ENCODE data around the gene ACTL7B. TPM values are rescaled to one million over a fixed set of nuclear protein-coding genes. Genes with fewer than 3 reads are reported as not detected.
"Not testable (repeated sequence)": the region's sequence is repeated elsewhere in the genome, so short reads cannot be mapped to it uniquely, and the experiment has no call there.

The ACTL7B gene
- total and polyA plus RNA-seq, 8 donors = 0.07 TPM; not detected in 7

- Histone ChIP-seq H3K9me3 (no peaks in the 10 kb centered on the region), H3K4me1 (no peaks in the 10 kb centered on the region), H3K27ac (no peak overlapping the region), H3K4me3 (no peak overlapping the region), H3K36me3 (peaks cover 0 to 96% of the 10 kb centered on the region in 2 donors), H3K27me3 (no peaks in the 10 kb centered on the region)
- intact Hi-C loops (cut with DNase I) = no loop called here
- TF ChIP-seq CTCF (IDR thresholded peaks at IDR 0.05) = no peak
- no peak for DNase-seq
- no peak for ATAC-seq
These were observed 41.7 kb upstream of the ACTL7B start for GRCh38 chr9:108897324-108898096.

GRCh38 chr9:108894225-108894997, 38.6 kb upstream of the ACTL7B start:
- no peak for TF ChIP-seq CTCF (IDR thresholded peaks at IDR 0.05)
- ATAC-seq (no peak), DNase-seq (no peak)
- no peak overlapping the region for H3K27ac ChIP-seq
- no peaks in the 10 kb centered on the region for H3K4me1 ChIP-seq
- H3K9me3 ChIP-seq = no peaks in the 10 kb centered on the region
- peaks cover 0 to 99% of the 10 kb centered on the region in 2 donors for H3K36me3 ChIP-seq
- intact Hi-C loops (cut with DNase I) = no loop called here
- no peak overlapping the region for H3K4me3 ChIP-seq
- no peaks in the 10 kb centered on the region for H3K27me3 ChIP-seq

- H3K27ac ChIP-seq = no peak overlapping the region
- intact Hi-C loops (cut with DNase I) = no loop called here
- H3K4me3 ChIP-seq = no peak overlapping the region
- H3K9me3 ChIP-seq = no peaks in the 10 kb centered on the region
- no peaks in the 10 kb centered on the region for H3K4me1 ChIP-seq
- no peaks in the 10 kb centered on the region for H3K27me3 ChIP-seq
- no peak for TF ChIP-seq CTCF (IDR thresholded peaks at IDR 0.05)
- DNase-seq (peak in 1 of 4 donors; percentile 36), ATAC-seq (no peak)
- H3K36me3 ChIP-seq = peaks cover 0 to 71% of the 10 kb centered on the region in 2 donors
These were observed 33.9 kb upstream of the ACTL7B start for GRCh38 chr9:108889649-108890067.

GRCh38 chr9:108886594-108887271, 30.9 kb upstream of the ACTL7B start:
- H3K9me3 ChIP-seq; intact Hi-C loops (cut with DNase I); H3K4me1 ChIP-seq; DNase-seq; H3K4me3 ChIP-seq; H3K27me3 ChIP-seq: not testable (repeated sequence)
- Histone ChIP-seq H3K27ac (peak overlapping the region in 1 of 2 donors; percentile 15), H3K36me3 (peaks cover 0 to 53% of the 10 kb centered on the region in 2 donors)
- peak; percentile 38 for ATAC-seq

- peaks cover 0 to 53% of the 10 kb centered on the region in 2 donors for H3K36me3 ChIP-seq
- H3K27ac ChIP-seq = no peak overlapping the region
- DNase-seq (peak in 1 of 4 donors; percentile 40), ATAC-seq (peak; percentile 85)
- H3K4me1 ChIP-seq = no peaks in the 10 kb centered on the region
- no peak for TF ChIP-seq CTCF (IDR thresholded peaks at IDR 0.05)
- no peak overlapping the region for H3K4me3 ChIP-seq
- intact Hi-C loops (cut with DNase I) = no loop called here
- H3K27me3 ChIP-seq = no peaks in the 10 kb centered on the region
- H3K9me3 ChIP-seq = no peaks in the 10 kb centered on the region
These were observed 30.0 kb upstream of the ACTL7B start for GRCh38 chr9:108885643-108886348.

Measured in left lung (tissue), 10 donors.